HG03565 (cell line): Measurements from ENCODE around the gene FSHR.

ENCODE experiments used
- ATAC-seq: cut with Tn5 transposase; IDR thresholded peaks from one replicate; pipeline ENCODE4 v1.9.1; 2021; ENCODE audit warnings: mild to moderate bottlenecking, moderate library complexity; ENCODE audit not compliant: unreplicated experiment

The FSHR gene

GRCh38 chr2:48971801-48972200, 182.5 kb downstream of the FSHR start:
- ATAC-seq: no peak

- no peak for ATAC-seq
These were observed 186.3 kb downstream of the FSHR start for GRCh38 chr2:48968011-48968410.

- no peak for ATAC-seq
These were observed 189.1 kb downstream of the FSHR start for GRCh38 chr2:48965204-48965603.

GRCh38 chr2:48961009-48961408, 193.3 kb downstream of the FSHR start:
- ATAC-seq: no peak

GRCh38 chr2:48954935-48955334, 199.4 kb downstream of the FSHR start:
- no peak for ATAC-seq

GRCh38 chr2:48954311-48954710, 200.0 kb downstream of the FSHR start:
- ATAC-seq: no peak

- ATAC-seq: no peak
These were observed 201.7 kb downstream of the FSHR start for GRCh38 chr2:48952614-48953013.

- ATAC-seq: no peak
These were observed 202.2 kb downstream of the FSHR start for GRCh38 chr2:48952143-48952542.

GRCh38 chr2:48948400-48949125, 205.8 kb downstream of the FSHR start:
- no peak for ATAC-seq

GRCh38 chr2:48946449-48947048, 207.8 kb downstream of the FSHR start:
- peak; percentile 84 for ATAC-seq

- no peak for ATAC-seq
These were observed 209.4 kb downstream of the FSHR start for GRCh38 chr2:48944956-48945355.

GRCh38 chr2:48943436-48943835, 210.9 kb downstream of the FSHR start:
- ATAC-seq: no peak

GRCh38 chr2:48941908-48942307, 212.4 kb downstream of the FSHR start:
- ATAC-seq: no peak

GRCh38 chr2:48941456-48941855, 212.9 kb downstream of the FSHR start:
- ATAC-seq: no peak

- no peak for ATAC-seq
These were observed 213.7 kb downstream of the FSHR start for GRCh38 chr2:48940606-48941005.

- no peak for ATAC-seq
These were observed 215.1 kb downstream of the FSHR start for GRCh38 chr2:48939232-48939631.

- no peak for ATAC-seq
These were observed 216.1 kb downstream of the FSHR start for GRCh38 chr2:48938231-48938630.

- ATAC-seq: no peak
These were observed 219.5 kb downstream of the FSHR start for GRCh38 chr2:48934807-48935206.

- ATAC-seq: no peak
These were observed 220.4 kb downstream of the FSHR start for GRCh38 chr2:48933828-48934497.

GRCh38 chr2:48932667-48933066, 221.6 kb downstream of the FSHR start:
- no peak for ATAC-seq

GRCh38 chr2:48929571-48930301, 224.6 kb downstream of the FSHR start:
- no peak for ATAC-seq

- no peak for ATAC-seq
These were observed 227.0 kb downstream of the FSHR start for GRCh38 chr2:48927355-48927754.
